Neural cell (in vitro differentiated cells): ENCODE results near the gene PIP4K2A. TPM values are rescaled to one million over a fixed set of nuclear protein-coding genes. Genes with fewer than 3 reads are reported as not detected.
"Not testable (repeated sequence)": the region's sequence is repeated elsewhere in the genome, so short reads cannot be mapped to it uniquely, and the experiment has no call there.

Experiments
- H2AFZ ChIP-seq: fragments of 200-600, 300-800 bp; sonication (generic), shearing (Covaris generic); 2 replicates; pipeline ENCODE4 v1.6.0; 2014; ENCODE audit warnings: low read depth, mild to moderate bottlenecking, antibody characterized with exemption, low read length, moderate library complexity
- H3F3A ChIP-seq: fragments of 200-600 bp; shearing (Covaris generic); 2 replicates; pipeline ENCODE4 v1.6.1; 2016; ENCODE audit warnings: mild to moderate bottlenecking, moderate library complexity, mixed read lengths, antibody characterized with exemption, low read length; ENCODE audit not compliant: insufficient read depth, poor library complexity, severe bottlenecking
- H3K27ac ChIP-seq: fragments of 200-600, 300-800 bp; sonication (generic), shearing (Covaris generic); 2 replicates; pipeline ENCODE4 v1.5.1; 2014; ENCODE audit warnings: mild to moderate bottlenecking, low read length, moderate library complexity
- H3K27me3 ChIP-seq: fragments of 300-800, 200-600 bp; sonication (generic), shearing (Covaris generic); 2 replicates; pipeline ENCODE4 v1.6.0; 2014; ENCODE audit warnings: mild to moderate bottlenecking, low read depth, low read length, moderate library complexity; ENCODE audit not compliant: insufficient read depth
- H3K36me3 ChIP-seq: fragments of 300-800, 200-600 bp; sonication (generic), shearing (Covaris generic); 2 replicates; pipeline ENCODE4 v1.5.1; 2014; ENCODE audit warnings: mild to moderate bottlenecking, antibody characterized with exemption, low read length, moderate library complexity; ENCODE audit not compliant: insufficient read depth
- H3K4me2 ChIP-seq: fragments of 300-800, 200-600 bp; sonication (generic), shearing (Covaris generic); 2 replicates; pipeline ENCODE4 v1.6.0; 2014; ENCODE audit warnings: mild to moderate bottlenecking, low read length
- H3K4me3 ChIP-seq: fragments of 300-800, 200-600 bp; sonication (generic), shearing (Covaris generic); 2 replicates; pipeline ENCODE4 v1.5.1; 2014; ENCODE audit warnings: mild to moderate bottlenecking, low read length, moderate library complexity
- H3K79me2 ChIP-seq: fragments of 200-600 bp; shearing (Covaris generic); replicated peaks from 2 replicates; pipeline ENCODE4 v1.6.0; 2014; ENCODE audit warnings: mild to moderate bottlenecking, low read length, moderate library complexity; ENCODE audit not compliant: insufficient read depth
- H3K9ac ChIP-seq: fragments of 300-800, 200-600 bp; sonication (generic), shearing (Covaris generic); 2 replicates; pipeline ENCODE4 v1.6.1; 2016; ENCODE audit warnings: mild to moderate bottlenecking, low read length, mixed read lengths
- H3K9me2 ChIP-seq: fragments of 200-600 bp; shearing (Covaris generic); 2 replicates; pipeline ENCODE4 v1.6.1; 2016; ENCODE audit warnings: mild to moderate bottlenecking, low read length, mixed read lengths; ENCODE audit not compliant: insufficient read depth
- H3K9me3 ChIP-seq: fragments of 200-600, 300-800 bp; sonication (generic), shearing (Covaris generic); 2 replicates; pipeline ENCODE4 v1.6.1; 2016; ENCODE audit warnings: mild to moderate bottlenecking, mixed run types, low read length, moderate library complexity, mixed read lengths
- H4K20me1 ChIP-seq: fragments of 200-600 bp; shearing (Covaris generic); 2 replicates; pipeline ENCODE4 v1.6.1; 2016; ENCODE audit warnings: mild to moderate bottlenecking, mixed run types; ENCODE audit not compliant: insufficient read depth
- EP300 ChIP-seq: fragments of 450-650 bp; conservative IDR thresholded peaks from 2 replicates; pipeline ENCODE4 v1.6.1; 2014; ENCODE audit warnings: antibody characterized with exemption, mild to moderate bottlenecking, moderate library complexity; ENCODE audit not compliant: poor library complexity, severe bottlenecking
- EZH2 ChIP-seq: fragments of 200-600, 300-800 bp; shearing (Covaris generic), sonication (generic); IDR thresholded peaks from 2 replicates; pipeline ENCODE4 v1.6.1; 2014; ENCODE audit warnings: antibody characterized with exemption, low read length, borderline replicate concordance, mild to moderate bottlenecking; ENCODE audit not compliant: insufficient read depth, poor library complexity, severe bottlenecking
- MXI1 ChIP-seq: fragments of 450-650 bp; conservative IDR thresholded peaks from 2 replicates; pipeline ENCODE4 v1.6.1; 2014; ENCODE audit warnings: antibody characterized with exemption, mild to moderate bottlenecking; ENCODE audit not compliant: poor library complexity, severe bottlenecking
- POLR2AphosphoS5 ChIP-seq: IDR thresholded peaks from 2 replicates; pipeline ENCODE4 v1.6.1; 2012
- RAD21 ChIP-seq: fragments of 450-650 bp; conservative IDR thresholded peaks from 2 replicates; pipeline ENCODE4 v1.6.1; 2014; ENCODE audit warnings: antibody characterized with exemption, mild to moderate bottlenecking, moderate library complexity
- SMC3 ChIP-seq: fragments of 450-650 bp; conservative IDR thresholded peaks from 2 replicates; pipeline ENCODE4 v1.6.1; 2014; ENCODE audit warnings: antibody characterized with exemption, mild to moderate bottlenecking, moderate library complexity; ENCODE audit not compliant: poor library complexity
- TAF1 ChIP-seq: IDR thresholded peaks from 2 replicates; pipeline ENCODE4 v1.6.1; 2012; ENCODE audit warnings: low read depth
- polyA plus RNA-seq: library from polyadenylated mRNA; depleted of rRNA; stranded (reverse); fragments of >200 nt; gene quantifications from 2 replicates; pipeline ENCODE4 v1.2.3, GENCODE V29; 2014
- TF ChIP-seq, protein P1 (sequence below): fragments of 450-650 bp; IDR thresholded peaks from 2 replicates; pipeline ENCODE4 v1.5.1; 2014; ENCODE audit warnings: antibody characterized with exemption, mild to moderate bottlenecking, moderate library complexity; ENCODE audit not compliant: poor library complexity, severe bottlenecking
- TF ChIP-seq, protein P2 (sequence below): IDR thresholded peaks from 2 replicates; pipeline ENCODE4 v1.6.1; 2012; ENCODE audit warnings: borderline replicate concordance

The PIP4K2A gene
- polyA plus RNA-seq, 1 donor from 2014 or later, result 12.6 TPM

DNA sequence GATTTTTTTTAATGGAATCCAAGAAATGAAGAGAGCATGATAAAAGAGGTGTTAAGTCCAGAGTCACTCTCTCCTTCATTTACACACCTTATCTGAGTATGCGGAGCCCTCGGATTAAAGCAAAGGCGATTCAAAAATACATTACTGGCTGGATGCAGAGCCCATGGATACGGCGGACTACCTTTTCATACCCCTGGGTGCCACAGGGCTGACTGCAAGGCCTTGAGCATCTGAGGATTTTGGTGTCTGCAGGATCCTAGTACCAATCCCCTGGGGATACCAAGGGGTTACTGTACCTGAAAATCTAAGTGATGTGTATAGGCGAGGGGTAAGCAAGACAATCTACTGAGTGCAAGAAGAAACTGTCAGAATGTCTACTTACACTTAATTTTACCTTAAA, 20.5 kb downstream of the PIP4K2A start:
- Histone ChIP-seq H3K36me3 (no peaks in the 10 kb centered on the region), H3K9me2 (no peaks in the 10 kb centered on the region), H3K27me3 (no peaks in the 10 kb centered on the region), H3K9ac (no peak overlapping the region), H3K79me2 (peaks cover 5% of the 10 kb centered on the region), H3K4me3 (no peak overlapping the region), H3K9me3 (peaks cover 6% of the 10 kb centered on the region), H4K20me1 (no peaks in the 10 kb centered on the region), H2AFZ (no peak overlapping the region), H3K27ac (no peak overlapping the region), H3F3A (no peaks in the 10 kb centered on the region), H3K4me2 (no peak overlapping the region)
- TF ChIP-seq POLR2AphosphoS5 (no peak), SMC3 (no peak), EZH2 (no peak), RAD21 (no peak), MXI1 (no peak), TAF1 (no peak), EP300 (no peak)
- TF ChIP-seq, protein P1, sequence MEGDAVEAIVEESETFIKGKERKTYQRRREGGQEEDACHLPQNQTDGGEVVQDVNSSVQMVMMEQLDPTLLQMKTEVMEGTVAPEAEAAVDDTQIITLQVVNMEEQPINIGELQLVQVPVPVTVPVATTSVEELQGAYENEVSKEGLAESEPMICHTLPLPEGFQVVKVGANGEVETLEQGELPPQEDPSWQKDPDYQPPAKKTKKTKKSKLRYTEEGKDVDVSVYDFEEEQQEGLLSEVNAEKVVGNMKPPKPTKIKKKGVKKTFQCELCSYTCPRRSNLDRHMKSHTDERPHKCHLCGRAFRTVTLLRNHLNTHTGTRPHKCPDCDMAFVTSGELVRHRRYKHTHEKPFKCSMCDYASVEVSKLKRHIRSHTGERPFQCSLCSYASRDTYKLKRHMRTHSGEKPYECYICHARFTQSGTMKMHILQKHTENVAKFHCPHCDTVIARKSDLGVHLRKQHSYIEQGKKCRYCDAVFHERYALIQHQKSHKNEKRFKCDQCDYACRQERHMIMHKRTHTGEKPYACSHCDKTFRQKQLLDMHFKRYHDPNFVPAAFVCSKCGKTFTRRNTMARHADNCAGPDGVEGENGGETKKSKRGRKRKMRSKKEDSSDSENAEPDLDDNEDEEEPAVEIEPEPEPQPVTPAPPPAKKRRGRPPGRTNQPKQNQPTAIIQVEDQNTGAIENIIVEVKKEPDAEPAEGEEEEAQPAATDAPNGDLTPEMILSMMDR, result no peak
- TF ChIP-seq, protein P2, sequence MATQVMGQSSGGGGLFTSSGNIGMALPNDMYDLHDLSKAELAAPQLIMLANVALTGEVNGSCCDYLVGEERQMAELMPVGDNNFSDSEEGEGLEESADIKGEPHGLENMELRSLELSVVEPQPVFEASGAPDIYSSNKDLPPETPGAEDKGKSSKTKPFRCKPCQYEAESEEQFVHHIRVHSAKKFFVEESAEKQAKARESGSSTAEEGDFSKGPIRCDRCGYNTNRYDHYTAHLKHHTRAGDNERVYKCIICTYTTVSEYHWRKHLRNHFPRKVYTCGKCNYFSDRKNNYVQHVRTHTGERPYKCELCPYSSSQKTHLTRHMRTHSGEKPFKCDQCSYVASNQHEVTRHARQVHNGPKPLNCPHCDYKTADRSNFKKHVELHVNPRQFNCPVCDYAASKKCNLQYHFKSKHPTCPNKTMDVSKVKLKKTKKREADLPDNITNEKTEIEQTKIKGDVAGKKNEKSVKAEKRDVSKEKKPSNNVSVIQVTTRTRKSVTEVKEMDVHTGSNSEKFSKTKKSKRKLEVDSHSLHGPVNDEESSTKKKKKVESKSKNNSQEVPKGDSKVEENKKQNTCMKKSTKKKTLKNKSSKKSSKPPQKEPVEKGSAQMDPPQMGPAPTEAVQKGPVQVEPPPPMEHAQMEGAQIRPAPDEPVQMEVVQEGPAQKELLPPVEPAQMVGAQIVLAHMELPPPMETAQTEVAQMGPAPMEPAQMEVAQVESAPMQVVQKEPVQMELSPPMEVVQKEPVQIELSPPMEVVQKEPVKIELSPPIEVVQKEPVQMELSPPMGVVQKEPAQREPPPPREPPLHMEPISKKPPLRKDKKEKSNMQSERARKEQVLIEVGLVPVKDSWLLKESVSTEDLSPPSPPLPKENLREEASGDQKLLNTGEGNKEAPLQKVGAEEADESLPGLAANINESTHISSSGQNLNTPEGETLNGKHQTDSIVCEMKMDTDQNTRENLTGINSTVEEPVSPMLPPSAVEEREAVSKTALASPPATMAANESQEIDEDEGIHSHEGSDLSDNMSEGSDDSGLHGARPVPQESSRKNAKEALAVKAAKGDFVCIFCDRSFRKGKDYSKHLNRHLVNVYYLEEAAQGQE, result no peak

DNA sequence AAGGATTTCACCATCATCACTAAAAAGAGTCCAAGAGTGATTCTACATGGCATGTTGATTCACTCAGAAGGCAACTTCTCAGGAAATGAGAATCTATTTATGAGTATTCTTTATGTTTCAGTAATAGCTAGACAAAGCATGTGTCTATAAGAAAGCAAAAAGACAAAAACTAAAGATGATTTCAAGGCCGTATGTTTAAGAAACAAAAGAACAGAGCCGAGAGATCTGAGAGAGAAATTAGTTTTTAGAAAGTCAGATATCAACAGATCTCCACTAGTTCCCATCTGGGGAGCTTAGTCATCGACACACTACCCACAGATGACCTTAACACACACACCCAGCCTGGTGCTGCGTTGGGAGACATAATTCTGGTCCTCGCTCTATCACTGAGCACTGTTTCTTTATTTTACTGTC, 21.0 kb downstream of the PIP4K2A start:
- H3K79me2 ChIP-seq, result peaks cover 3% of the 10 kb centered on the region
- H3K4me2 ChIP-seq, result no peak overlapping the region
- no peaks in the 10 kb centered on the region for H3K27me3 ChIP-seq
- H3K9me3 ChIP-seq, result peaks cover 6% of the 10 kb centered on the region
- H2AFZ ChIP-seq, result no peak overlapping the region
- H3K4me3 ChIP-seq, result no peak overlapping the region
- H3F3A ChIP-seq, result no peaks in the 10 kb centered on the region
- TF ChIP-seq EP300 (no peak), SMC3 (no peak), EZH2 (no peak), TAF1 (no peak), POLR2AphosphoS5 (no peak), RAD21 (no peak), MXI1 (no peak)
- TF ChIP-seq, protein P2, result no peak
- TF ChIP-seq, protein P1, result no peak
- H4K20me1 ChIP-seq, result no peaks in the 10 kb centered on the region
- no peak overlapping the region for H3K9ac ChIP-seq
- no peak overlapping the region for H3K27ac ChIP-seq
- H3K36me3 ChIP-seq, result no peaks in the 10 kb centered on the region
- no peaks in the 10 kb centered on the region for H3K9me2 ChIP-seq

DNA sequence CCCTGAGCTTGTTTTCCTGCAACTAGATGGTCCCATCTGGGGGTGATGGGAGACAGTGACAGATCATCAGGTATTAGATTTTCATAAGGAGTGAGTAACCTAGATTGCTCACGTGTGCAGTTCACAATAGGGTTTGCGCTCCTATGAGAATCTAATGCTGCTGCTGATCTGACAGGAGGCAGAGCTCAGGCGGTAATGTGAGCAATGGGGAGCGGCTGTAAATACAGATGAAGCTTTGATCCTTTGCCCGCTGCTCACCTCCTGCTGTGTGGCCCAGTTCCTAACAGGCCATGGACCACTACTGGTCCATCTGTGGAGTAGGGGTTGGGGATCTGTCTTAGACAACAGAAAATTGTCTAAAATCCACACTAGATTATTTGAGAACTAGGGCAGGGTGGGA, 22.3 kb downstream of the PIP4K2A start:
- not testable (repeated sequence) for H4K20me1 ChIP-seq

More for the DNA sequence above, 22.3 kb downstream of the PIP4K2A start:
- not testable (repeated sequence) for H2AFZ ChIP-seq, H3K27me3 ChIP-seq, H3K9me2 ChIP-seq, H3K9ac ChIP-seq, H3K4me3 ChIP-seq, H3K36me3 ChIP-seq, H3F3A ChIP-seq, H3K79me2 ChIP-seq, H3K9me3 ChIP-seq, H3K27ac ChIP-seq, H3K4me2 ChIP-seq
